Measurements from ENCODE around the gene B3GLCT. TPM values are rescaled to one million over a fixed set of nuclear protein-coding genes. Genes with fewer than 3 reads are reported as not detected.

The B3GLCT gene
- total RNA-seq, 4 donors from 2014 or later, result 1.6 to 5.7 (median 3.9) TPM

DNA sequence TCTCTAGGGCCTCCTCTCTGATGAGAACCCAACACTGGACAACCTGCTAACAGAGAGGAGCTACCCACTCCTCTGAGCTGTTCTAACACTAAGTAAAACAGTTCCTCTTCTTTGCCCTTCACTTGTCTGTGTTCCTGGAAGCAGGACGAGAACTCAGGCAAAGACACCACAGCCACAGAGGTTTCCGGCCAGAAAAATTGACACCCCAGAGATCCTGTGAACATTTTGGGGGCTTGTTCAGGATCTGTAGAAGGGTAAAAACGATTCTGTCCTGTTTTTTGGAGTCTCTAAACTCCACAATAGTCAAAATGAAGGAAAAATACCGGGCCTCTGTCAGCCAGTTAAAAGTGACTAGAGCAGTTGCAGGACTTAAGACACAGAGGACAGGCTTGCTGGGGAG, 165.9 kb downstream of the B3GLCT start:
- Histone ChIP-seq H3K4me3 (no peak overlapping the region), H3K9me3 (peaks cover 0 to 11% of the 10 kb centered on the region in 2 donors), H3K4me1 (no peaks in the 10 kb centered on the region), H3K27ac (no peak overlapping the region), H3K36me3 (no peaks in the 10 kb centered on the region), H3K27me3 (no peaks in the 10 kb centered on the region)
- DNase-seq, result no peak
- intact Hi-C loops (cut with DNase I; ENCODE audit: low total_unique reads), result no loop called here
- no peak for TF ChIP-seq POLR2AphosphoS5 (IDR thresholded peaks at IDR 0.05)
- TF ChIP-seq, protein P1, sequence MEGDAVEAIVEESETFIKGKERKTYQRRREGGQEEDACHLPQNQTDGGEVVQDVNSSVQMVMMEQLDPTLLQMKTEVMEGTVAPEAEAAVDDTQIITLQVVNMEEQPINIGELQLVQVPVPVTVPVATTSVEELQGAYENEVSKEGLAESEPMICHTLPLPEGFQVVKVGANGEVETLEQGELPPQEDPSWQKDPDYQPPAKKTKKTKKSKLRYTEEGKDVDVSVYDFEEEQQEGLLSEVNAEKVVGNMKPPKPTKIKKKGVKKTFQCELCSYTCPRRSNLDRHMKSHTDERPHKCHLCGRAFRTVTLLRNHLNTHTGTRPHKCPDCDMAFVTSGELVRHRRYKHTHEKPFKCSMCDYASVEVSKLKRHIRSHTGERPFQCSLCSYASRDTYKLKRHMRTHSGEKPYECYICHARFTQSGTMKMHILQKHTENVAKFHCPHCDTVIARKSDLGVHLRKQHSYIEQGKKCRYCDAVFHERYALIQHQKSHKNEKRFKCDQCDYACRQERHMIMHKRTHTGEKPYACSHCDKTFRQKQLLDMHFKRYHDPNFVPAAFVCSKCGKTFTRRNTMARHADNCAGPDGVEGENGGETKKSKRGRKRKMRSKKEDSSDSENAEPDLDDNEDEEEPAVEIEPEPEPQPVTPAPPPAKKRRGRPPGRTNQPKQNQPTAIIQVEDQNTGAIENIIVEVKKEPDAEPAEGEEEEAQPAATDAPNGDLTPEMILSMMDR (IDR thresholded peaks at IDR 0.05), result no peak
- TF ChIP-seq POLR2A (IDR thresholded peaks at IDR 0.05), result no peak
- TF ChIP-seq EP300 (IDR thresholded peaks at IDR 0.05; ENCODE audit: low read depth), result no peak
- in situ Hi-C loops (cut with MboI; ENCODE audit: low pct_ligation_motif_present in 1 of 4, low pct_unique_long_range_greater_than_20kb in 1 of 4, low sequenced_read_pairs in 3 of 4), result no loop called here
- 57 to 60% methylated on average over 3 to 4 of the region's 4 CpGs for WGBS, 2 donors (ENCODE audit: low coverage in 1 of 2)

DNA sequence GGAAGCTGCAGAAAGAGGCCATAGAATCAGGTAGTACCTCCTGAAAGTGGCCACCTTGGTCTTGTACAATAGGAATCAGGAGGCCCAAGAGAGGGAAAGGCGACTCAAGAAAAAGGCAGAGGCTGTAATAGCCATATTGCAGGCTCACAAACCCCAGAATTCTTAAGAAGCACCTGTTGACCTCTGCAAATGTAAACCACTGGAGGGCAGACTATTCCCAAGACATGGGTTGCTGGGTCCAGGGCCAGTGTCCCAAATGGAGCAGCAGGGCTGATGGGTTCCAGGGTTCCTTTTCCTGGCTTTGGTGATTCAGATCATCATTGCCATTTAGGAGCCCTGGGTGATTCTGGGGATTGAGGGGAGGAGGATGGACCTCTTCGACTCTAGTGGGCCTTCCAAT, 167.6 kb downstream of the B3GLCT start:
- no peak overlapping the region for H3K27ac ChIP-seq
- WGBS, 2 donors (ENCODE audit: low coverage in 1 of 2), result 83% methylated on average over 2 of the region's 2 CpGs; no CpG with 5 or more reads in 1 of the 2 donors
- H3K9me3 ChIP-seq, result peaks cover 0 to 11% of the 10 kb centered on the region in 2 donors
- H3K4me1 ChIP-seq, result no peaks in the 10 kb centered on the region
- no peaks in the 10 kb centered on the region for H3K36me3 ChIP-seq
- no peak for DNase-seq
- no peaks in the 10 kb centered on the region for H3K27me3 ChIP-seq
- no peak overlapping the region for H3K4me3 ChIP-seq
- no peak for TF ChIP-seq POLR2A (IDR thresholded peaks at IDR 0.05)
- TF ChIP-seq, protein P1 (IDR thresholded peaks at IDR 0.05), result no peak
- TF ChIP-seq POLR2AphosphoS5 (IDR thresholded peaks at IDR 0.05), result no peak
- intact Hi-C loops (cut with DNase I; ENCODE audit: low total_unique reads), result no loop called here
- in situ Hi-C loops (cut with MboI; ENCODE audit: low pct_ligation_motif_present in 1 of 4, low pct_unique_long_range_greater_than_20kb in 1 of 4, low sequenced_read_pairs in 3 of 4), result no loop called here

DNA sequence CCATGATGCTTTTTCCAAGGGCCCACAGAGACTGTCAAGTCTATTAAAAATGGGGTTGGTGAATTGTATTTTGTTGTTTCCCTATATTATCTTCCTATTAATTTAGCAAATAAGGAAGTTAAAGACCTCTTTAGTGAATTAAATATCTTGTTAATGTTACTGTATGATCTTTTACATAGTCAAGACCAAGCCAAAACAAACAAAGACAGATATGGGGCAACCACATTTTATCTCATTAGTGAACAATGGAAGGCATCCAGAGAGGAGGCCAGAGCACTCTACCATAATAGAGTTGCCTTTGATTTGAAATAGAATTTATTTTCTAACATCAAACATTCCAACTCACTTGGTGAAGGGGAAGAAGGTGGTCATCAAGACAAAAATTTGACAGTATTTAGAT, 169.4 kb downstream of the B3GLCT start:
- in situ Hi-C loops (cut with MboI; ENCODE audit: low pct_ligation_motif_present in 1 of 4, low pct_unique_long_range_greater_than_20kb in 1 of 4, low sequenced_read_pairs in 3 of 4), result no loop called here
- intact Hi-C loops (cut with DNase I; ENCODE audit: low total_unique reads), result no loop called here
- H3K27me3 ChIP-seq, result no peaks in the 10 kb centered on the region
- DNase-seq, result no peak
- H3K36me3 ChIP-seq, result no peaks in the 10 kb centered on the region
- no peaks in the 10 kb centered on the region for H3K4me1 ChIP-seq
- peaks cover 0 to 11% of the 10 kb centered on the region in 2 donors for H3K9me3 ChIP-seq
- no peak overlapping the region for H3K4me3 ChIP-seq
- TF ChIP-seq POLR2A (IDR thresholded peaks at IDR 0.05) (no peak), POLR2AphosphoS5 (IDR thresholded peaks at IDR 0.05) (no peak), EP300 (IDR thresholded peaks at IDR 0.05; ENCODE audit: low read depth) (no peak)
- TF ChIP-seq, protein P1 (IDR thresholded peaks at IDR 0.05), result no peak
- no peak overlapping the region for H3K27ac ChIP-seq

DNA sequence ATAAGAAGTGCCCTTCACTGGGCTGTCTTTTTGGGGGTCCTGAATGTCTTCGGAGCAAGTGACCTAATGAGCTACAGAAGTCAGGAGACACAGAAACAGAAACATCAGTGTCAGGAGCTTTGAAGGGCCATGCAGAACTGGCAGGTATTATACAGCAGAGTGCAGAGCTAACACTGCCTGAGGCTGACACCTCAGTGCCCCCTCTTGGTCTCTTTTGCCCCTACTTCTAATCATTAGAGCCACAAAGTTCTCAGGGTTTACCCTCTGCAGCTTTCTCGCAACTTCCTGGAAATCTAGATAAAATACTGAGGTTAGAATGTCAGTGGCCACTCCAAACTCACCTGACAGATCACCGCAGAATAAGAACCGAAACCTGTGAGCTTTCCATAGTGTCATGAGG, 172.7 kb downstream of the B3GLCT start:
- in situ Hi-C loops (cut with MboI; ENCODE audit: low pct_ligation_motif_present in 1 of 4, low pct_unique_long_range_greater_than_20kb in 1 of 4, low sequenced_read_pairs in 3 of 4) (no loop called here), intact Hi-C loops (cut with DNase I; ENCODE audit: low total_unique reads) (no loop called here)
- DNase-seq, result no peak
- no peak for TF ChIP-seq POLR2A (IDR thresholded peaks at IDR 0.05)
- no peak for TF ChIP-seq POLR2AphosphoS5 (IDR thresholded peaks at IDR 0.05)
- no peak for TF ChIP-seq EP300 (IDR thresholded peaks at IDR 0.05; ENCODE audit: low read depth)
- TF ChIP-seq, protein P1 (IDR thresholded peaks at IDR 0.05), result no peak
- Histone ChIP-seq H3K27ac (no peak overlapping the region), H3K36me3 (no peaks in the 10 kb centered on the region), H3K4me1 (no peaks in the 10 kb centered on the region), H3K27me3 (no peaks in the 10 kb centered on the region), H3K9me3 (no peaks in the 10 kb centered on the region), H3K4me3 (no peak overlapping the region)
- 88 to 90% methylated on average over 2 to 4 of the region's 4 CpGs for WGBS, 2 donors (ENCODE audit: low coverage in 1 of 2)
